HepG2 (cell line): ENCODE results near the gene BTD. TPM values are rescaled to one million over a fixed set of nuclear protein-coding genes. Genes with fewer than 3 reads are reported as not detected.
A peak's percentile ranks its signal among the peaks of the same experiment; 100 is the strongest.

Source experiments
- ADNP ChIP-seq: sonication (generic); formaldehyde crosslinking; IDR thresholded peaks from 2 replicates; pipeline ENCODE4 v1.4.0; 2020; ENCODE audit warnings: missing genetic modification reagents
- ATF7 ChIP-seq, 2 experiments: fragments of 450-650 bp in 1 of 2; sonication (generic) in 1 of 2; formaldehyde crosslinking in 1 of 2; IDR thresholded peaks; 2 replicates each; pipeline versions ENCODE4 v1.4.0 to v1.6.1; 2016 to 2020; ENCODE audit warnings: antibody characterized with exemption in 1 of 2, mild to moderate bottlenecking in 1 of 2, missing genetic modification reagents in 1 of 2
- ATM ChIP-seq: fragments of 450-650 bp; IDR thresholded peaks from 2 replicates; pipeline ENCODE4 v1.7.1; 2017; ENCODE audit warnings: mild to moderate bottlenecking, borderline replicate concordance
- FIP1L1 ChIP-seq: fragments of 200-400 bp; formaldehyde crosslinking; IDR thresholded peaks from 2 replicates; pipeline ENCODE4 v1.6.1; 2018; ENCODE audit warnings: low read depth, mild to moderate bottlenecking, low read length, moderate library complexity, borderline replicate concordance; ENCODE audit not compliant: insufficient read depth
- HDAC2 ChIP-seq: sonication (generic); formaldehyde crosslinking; IDR thresholded peaks from 2 replicates; pipeline ENCODE4 v1.4.0; 2020; ENCODE audit warnings: missing genetic modification reagents
- IKZF1 ChIP-seq: fragments of 450-650 bp; IDR thresholded peaks from 2 replicates; pipeline ENCODE4 v1.7.1; 2016
- KAT7 ChIP-seq: IDR thresholded peaks from 2 replicates; pipeline ENCODE4 v1.6.1; 2018; ENCODE audit warnings: borderline replicate concordance, missing compliant biosample characterization
- KDM3A ChIP-seq: IDR thresholded peaks from 2 replicates; pipeline ENCODE4 v1.6.1; 2018; ENCODE audit warnings: low read depth, missing compliant biosample characterization
- MED13 ChIP-seq: sonication (generic); formaldehyde crosslinking; IDR thresholded peaks from 2 replicates; pipeline ENCODE4 v1.5.0; 2020; ENCODE audit warnings: missing genetic modification reagents
- RARA ChIP-seq: IDR thresholded peaks from 2 replicates; pipeline ENCODE4 v1.6.1; 2016; ENCODE audit warnings: missing genetic modification reagents, missing compliant biosample characterization
- SATB2 ChIP-seq: sonication (generic); formaldehyde crosslinking; IDR thresholded peaks from 2 replicates; pipeline ENCODE4 v1.5.0; 2020; ENCODE audit warnings: missing genetic modification reagents
- SIN3A ChIP-seq: IDR thresholded peaks from 2 replicates; pipeline ENCODE4 v1.6.1; 2011; ENCODE audit warnings: low read depth, mild to moderate bottlenecking, control low read depth, low read length, borderline replicate concordance
- SKI ChIP-seq: fragments of 450-650 bp; IDR thresholded peaks from one replicate; pipeline ENCODE4 v1.6.1; 2018; ENCODE audit warnings: mild to moderate bottlenecking; ENCODE audit not compliant: partially characterized antibody
- SOX5 ChIP-seq: IDR thresholded peaks from 2 replicates; pipeline ENCODE4 v1.6.1; 2016; ENCODE audit warnings: borderline replicate concordance
- STAG1 ChIP-seq: sonication (generic); formaldehyde crosslinking; IDR thresholded peaks from 2 replicates; pipeline ENCODE4 v1.4.0; 2020; ENCODE audit warnings: missing genetic modification reagents
- TAF1 ChIP-seq: sonication (generic); formaldehyde crosslinking; IDR thresholded peaks from 2 replicates; pipeline ENCODE4 v1.4.0; 2020; ENCODE audit warnings: missing genetic modification reagents
- YEATS4 ChIP-seq: sonication (generic); formaldehyde crosslinking; IDR thresholded peaks from 2 replicates; pipeline ENCODE4 v1.4.0; 2020; ENCODE audit warnings: missing genetic modification reagents, borderline replicate concordance
- ZMAT3 ChIP-seq: sonication (generic); formaldehyde crosslinking; conservative IDR thresholded peaks from 2 replicates; pipeline ENCODE4 v1.7.0; 2021; ENCODE audit warnings: missing genetic modification reagents
- ZNF30 ChIP-seq: sonication (generic); formaldehyde crosslinking; IDR thresholded peaks from 2 replicates; pipeline ENCODE4 v1.5.0; 2020; ENCODE audit warnings: mild to moderate bottlenecking, missing genetic modification reagents
- ZNF354B ChIP-seq: sonication (generic); formaldehyde crosslinking; IDR thresholded peaks from 2 replicates; pipeline ENCODE4 v1.8.0; 2022; ENCODE audit warnings: mild to moderate bottlenecking, missing genetic modification reagents
- ZNF598 ChIP-seq: sonication (generic); formaldehyde crosslinking; IDR thresholded peaks from 2 replicates; pipeline ENCODE4 v1.5.1; 2020; ENCODE audit warnings: mild to moderate bottlenecking, missing genetic modification reagents, borderline replicate concordance
- ZNF841 ChIP-seq: sonication (generic); formaldehyde crosslinking; IDR thresholded peaks from 2 replicates; pipeline ENCODE4 v1.8.1; 2023; ENCODE audit warnings: missing genetic modification reagents, borderline replicate concordance
- ZNF878 ChIP-seq: sonication (generic); formaldehyde crosslinking; IDR thresholded peaks from 2 replicates; pipeline ENCODE4 v1.8.1; 2023; ENCODE audit warnings: mild to moderate bottlenecking, missing genetic modification reagents, moderate library complexity
- polyA plus RNA-seq, 8 experiments: library from polyadenylated mRNA; depleted of rRNA in 3 of 8; stranded (reverse) in 7 of 8; unstranded in 1 of 8; fragments of >200 nt; fragmentation: Illumina TruSeq in 4 of 8; extraction: Trizol in 4 of 8; gene quantifications; 2 replicates each; pipeline versions ENCODE4 v1.2.1 to v1.2.3, GENCODE V29; 2011 to 2016; ENCODE audit warnings: low read depth in 4 of 8, missing spikeins in 1 of 8, mixed read lengths in 1 of 8; ENCODE audit not compliant: insufficient read depth in 1 of 8
- total RNA-seq, 5 experiments: library from RNA; depleted of rRNA; stranded (reverse); fragments of >200 nt; fragmentation: Illumina TruSeq; extraction: Trizol; gene quantifications; 2 replicates each; pipeline ENCODE4 v1.2.3, GENCODE V29; 2016; ENCODE audit warnings: low read depth in 1 of 5
- TF ChIP-seq, protein P1 (sequence below): sonication (generic); formaldehyde crosslinking; IDR thresholded peaks from 2 replicates; pipeline ENCODE4 v1.9.0; 2021; ENCODE audit warnings: mild to moderate bottlenecking, missing genetic modification reagents
- TF ChIP-seq, protein P2 (sequence below): IDR thresholded peaks from 2 replicates; pipeline ENCODE4 v1.6.1; 2016; ENCODE audit warnings: mild to moderate bottlenecking, missing biosample characterization, missing genetic modification reagents

The BTD gene
- total and polyA plus RNA-seq, 2 of the 13 experiments (the other 11 are each of a cell fraction or from before 2014, with no cell fraction given): 15.7 to 35.5 TPM

DNA sequence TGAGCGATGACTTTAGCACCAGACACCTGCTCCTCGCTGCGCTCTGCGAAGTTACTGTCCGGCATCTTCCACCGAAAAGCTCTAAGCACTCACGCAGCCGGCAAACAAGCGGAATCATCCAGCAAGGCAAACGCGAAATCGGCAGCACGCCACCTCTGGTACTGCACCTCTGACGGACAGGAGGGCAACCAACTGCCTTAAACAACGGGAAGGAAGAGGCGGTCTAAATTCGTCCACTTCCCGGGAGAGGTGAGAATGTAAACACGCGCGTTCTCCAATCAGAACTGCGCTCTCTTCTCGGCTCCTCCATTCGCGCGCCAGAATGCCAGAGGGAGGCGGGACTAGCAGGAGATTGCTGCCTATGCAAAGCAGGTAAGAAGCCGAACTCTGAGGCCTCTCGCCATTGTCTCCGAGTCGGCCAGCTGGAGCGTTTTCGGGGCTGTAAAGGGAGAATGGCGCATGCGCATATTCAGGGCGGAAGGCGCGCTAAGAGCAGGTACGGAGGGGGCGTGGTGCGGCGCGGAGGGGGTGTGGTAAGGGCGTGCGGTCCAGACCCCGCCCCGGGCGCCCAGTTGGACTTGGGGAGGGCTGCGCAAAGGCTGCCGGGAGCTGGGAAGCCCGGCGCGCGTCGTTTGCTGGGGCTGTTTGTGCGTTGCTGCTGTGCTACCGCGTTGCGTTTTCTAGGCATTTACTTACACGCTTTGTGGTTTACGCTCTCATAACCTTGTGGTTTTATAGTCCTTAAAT is at the start of gene BTD, which contains the start of gene HACL1 (continued):
- TF ChIP-seq, protein P1, sequence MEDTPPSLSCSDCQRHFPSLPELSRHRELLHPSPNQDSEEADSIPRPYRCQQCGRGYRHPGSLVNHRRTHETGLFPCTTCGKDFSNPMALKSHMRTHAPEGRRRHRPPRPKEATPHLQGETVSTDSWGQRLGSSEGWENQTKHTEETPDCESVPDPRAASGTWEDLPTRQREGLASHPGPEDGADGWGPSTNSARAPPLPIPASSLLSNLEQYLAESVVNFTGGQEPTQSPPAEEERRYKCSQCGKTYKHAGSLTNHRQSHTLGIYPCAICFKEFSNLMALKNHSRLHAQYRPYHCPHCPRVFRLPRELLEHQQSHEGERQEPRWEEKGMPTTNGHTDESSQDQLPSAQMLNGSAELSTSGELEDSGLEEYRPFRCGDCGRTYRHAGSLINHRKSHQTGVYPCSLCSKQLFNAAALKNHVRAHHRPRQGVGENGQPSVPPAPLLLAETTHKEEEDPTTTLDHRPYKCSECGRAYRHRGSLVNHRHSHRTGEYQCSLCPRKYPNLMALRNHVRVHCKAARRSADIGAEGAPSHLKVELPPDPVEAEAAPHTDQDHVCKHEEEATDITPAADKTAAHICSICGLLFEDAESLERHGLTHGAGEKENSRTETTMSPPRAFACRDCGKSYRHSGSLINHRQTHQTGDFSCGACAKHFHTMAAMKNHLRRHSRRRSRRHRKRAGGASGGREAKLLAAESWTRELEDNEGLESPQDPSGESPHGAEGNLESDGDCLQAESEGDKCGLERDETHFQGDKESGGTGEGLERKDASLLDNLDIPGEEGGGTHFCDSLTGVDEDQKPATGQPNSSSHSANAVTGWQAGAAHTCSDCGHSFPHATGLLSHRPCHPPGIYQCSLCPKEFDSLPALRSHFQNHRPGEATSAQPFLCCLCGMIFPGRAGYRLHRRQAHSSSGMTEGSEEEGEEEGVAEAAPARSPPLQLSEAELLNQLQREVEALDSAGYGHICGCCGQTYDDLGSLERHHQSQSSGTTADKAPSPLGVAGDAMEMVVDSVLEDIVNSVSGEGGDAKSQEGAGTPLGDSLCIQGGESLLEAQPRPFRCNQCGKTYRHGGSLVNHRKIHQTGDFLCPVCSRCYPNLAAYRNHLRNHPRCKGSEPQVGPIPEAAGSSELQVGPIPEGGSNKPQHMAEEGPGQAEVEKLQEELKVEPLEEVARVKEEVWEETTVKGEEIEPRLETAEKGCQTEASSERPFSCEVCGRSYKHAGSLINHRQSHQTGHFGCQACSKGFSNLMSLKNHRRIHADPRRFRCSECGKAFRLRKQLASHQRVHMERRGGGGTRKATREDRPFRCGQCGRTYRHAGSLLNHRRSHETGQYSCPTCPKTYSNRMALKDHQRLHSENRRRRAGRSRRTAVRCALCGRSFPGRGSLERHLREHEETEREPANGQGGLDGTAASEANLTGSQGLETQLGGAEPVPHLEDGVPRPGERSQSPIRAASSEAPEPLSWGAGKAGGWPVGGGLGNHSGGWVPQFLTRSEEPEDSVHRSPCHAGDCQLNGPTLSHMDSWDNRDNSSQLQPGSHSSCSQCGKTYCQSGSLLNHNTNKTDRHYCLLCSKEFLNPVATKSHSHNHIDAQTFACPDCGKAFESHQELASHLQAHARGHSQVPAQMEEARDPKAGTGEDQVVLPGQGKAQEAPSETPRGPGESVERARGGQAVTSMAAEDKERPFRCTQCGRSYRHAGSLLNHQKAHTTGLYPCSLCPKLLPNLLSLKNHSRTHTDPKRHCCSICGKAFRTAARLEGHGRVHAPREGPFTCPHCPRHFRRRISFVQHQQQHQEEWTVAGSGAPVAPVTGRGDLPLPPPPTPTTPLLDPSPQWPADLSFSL (CRISPR knock-in tag): no peak
- TF ChIP-seq ZNF354B (no peak), HDAC2 (CRISPR knock-in tag) (no peak; the same call in 1 of the 2 replicates), ATM (no peak), SATB2 (CRISPR knock-in tag) (no peak), ZNF841 (CRISPR knock-in tag) (no peak), ZNF878 (peak; percentile 9; the same call in 1 of the 2 replicates), ADNP (CRISPR knock-in tag) (no peak), KAT7 (CRISPR knock-in tag) (peak; percentile 47; the same call in 1 of the 2 replicates), SKI (no peak), ZNF30 (CRISPR knock-in tag) (no peak), SOX5 (CRISPR knock-in tag) (peak; percentile 58), TAF1 (CRISPR knock-in tag) (peak; percentile 67), ATF7 (IDR thresholded peaks at IDR 0.05) (no peak), ATF7 (CRISPR knock-in tag; IDR thresholded peaks at IDR 0.05) (no peak), MED13 (CRISPR knock-in tag) (no peak), FIP1L1 (no peak), STAG1 (0 out of 2 replicates have a peak, but pooled peaks have one; percentile 5), RARA (peak; percentile 31; the same call in 1 of the 2 replicates), ZMAT3 (CRISPR knock-in tag) (peak; percentile 15; the same call in 1 of the 2 replicates), IKZF1 (no peak), ZNF598 (CRISPR knock-in tag) (peak; percentile 57; the same call in 1 of the 2 replicates), YEATS4 (peak; percentile 63), SIN3A (peak; percentile 77; the same call in 1 of the 2 replicates), KDM3A (CRISPR knock-in tag) (0 out of 2 replicates have a peak, but pooled peaks have one; percentile 15)
- TF ChIP-seq, protein P2, sequence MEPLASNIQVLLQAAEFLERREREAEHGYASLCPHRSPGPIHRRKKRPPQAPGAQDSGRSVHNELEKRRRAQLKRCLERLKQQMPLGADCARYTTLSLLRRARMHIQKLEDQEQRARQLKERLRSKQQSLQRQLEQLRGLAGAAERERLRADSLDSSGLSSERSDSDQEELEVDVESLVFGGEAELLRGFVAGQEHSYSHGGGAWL (CRISPR knock-in tag): no peak
